HG03175 (cell line): ENCODE data around the gene SUPV3L1.

Experiments
- ATAC-seq: cut with Tn5 transposase; IDR thresholded peaks from one replicate; pipeline ENCODE4 v1.9.1; 2021; ENCODE audit warnings: mild to moderate bottlenecking, moderate library complexity; ENCODE audit not compliant: unreplicated experiment

The SUPV3L1 gene

DNA sequence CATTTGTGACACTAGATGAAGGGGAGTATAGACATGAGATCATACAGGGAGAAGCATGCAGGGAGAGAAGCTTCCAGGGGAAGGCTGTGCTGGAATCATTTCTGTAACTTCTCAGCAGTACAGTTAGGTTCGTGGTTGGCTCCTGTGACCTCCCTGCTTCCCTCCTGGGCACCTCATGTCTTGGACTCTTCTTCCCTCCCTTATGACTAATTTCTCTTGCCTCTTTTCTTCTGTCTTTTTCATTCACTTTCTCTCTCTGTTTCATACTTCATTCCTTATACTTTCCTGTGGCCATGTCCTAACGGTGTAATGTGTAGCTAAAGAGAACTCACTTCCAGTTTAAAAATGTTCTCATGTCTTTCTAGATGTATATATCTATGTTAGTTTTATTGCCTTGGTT is 21.0 kb downstream of the SUPV3L1 start:
- ATAC-seq = no peak

DNA sequence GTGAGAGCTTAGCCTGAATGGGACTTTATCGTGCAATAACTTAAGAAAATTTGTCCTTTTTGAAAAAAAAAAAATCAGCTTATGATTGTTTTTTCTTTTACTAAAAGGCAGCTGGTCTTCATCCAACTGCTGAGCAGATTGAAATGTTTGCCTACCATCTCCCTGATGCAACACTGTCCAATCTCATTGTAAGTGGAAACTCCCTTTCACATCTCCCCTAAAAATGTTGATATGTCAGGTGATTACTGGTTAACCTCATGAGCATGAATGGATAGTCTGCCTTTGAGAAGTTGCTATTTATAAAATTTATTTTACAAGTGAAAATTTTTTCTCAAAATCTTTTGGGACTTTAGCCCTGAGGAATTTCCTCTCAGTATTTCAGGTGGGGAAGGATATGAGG is 22.3 kb downstream of the SUPV3L1 start:
- ATAC-seq = no peak

GRCh38 chr10:69208761-69209160 is 28.7 kb downstream of the SUPV3L1 start:
- no peak for ATAC-seq

GRCh38 chr10:69209787-69210484 is 29.9 kb downstream of the SUPV3L1 start:
- no peak for ATAC-seq

DNA sequence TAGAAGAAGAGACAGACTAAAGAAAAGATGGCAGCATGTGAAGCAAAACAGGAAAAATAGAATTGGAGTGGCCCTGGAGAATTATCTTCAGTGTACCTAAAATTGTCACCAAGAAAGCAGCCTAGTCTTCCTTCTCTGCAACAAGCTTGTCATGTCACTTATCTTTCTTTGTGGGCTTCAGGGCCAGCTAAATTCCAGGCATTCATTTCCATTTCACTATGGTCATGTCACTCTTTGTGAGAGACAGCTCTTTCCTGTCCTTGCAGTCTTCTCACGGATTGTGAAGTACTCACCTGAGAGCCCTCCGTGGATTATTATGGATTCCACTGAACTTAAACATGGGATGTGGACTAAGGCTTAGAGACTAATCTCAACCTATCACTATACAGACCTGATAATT is 31.1 kb downstream of the SUPV3L1 start:
- ATAC-seq = no peak

DNA sequence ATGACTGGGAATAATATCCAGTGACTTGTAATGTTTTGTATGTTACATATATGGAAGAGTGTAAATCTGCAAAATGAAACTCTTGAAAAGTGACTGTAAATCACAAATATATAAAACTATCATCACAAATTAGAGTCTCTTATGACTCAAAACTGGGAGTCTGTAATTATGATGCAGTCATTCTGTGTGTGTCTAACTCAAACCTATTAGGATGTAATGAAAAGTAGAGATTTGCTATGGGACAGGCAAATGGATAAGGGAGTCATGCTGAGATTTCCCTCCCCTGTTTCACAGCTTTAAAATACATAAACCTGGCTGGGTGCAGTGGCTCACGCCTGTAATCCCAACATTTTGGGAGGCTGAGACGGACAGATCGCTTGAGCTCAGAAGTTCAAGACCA is 31.5 kb downstream of the SUPV3L1 start:
- no peak for ATAC-seq

GRCh38 chr10:69213591-69214311 is 33.7 kb downstream of the SUPV3L1 start:
- ATAC-seq = no peak

DNA sequence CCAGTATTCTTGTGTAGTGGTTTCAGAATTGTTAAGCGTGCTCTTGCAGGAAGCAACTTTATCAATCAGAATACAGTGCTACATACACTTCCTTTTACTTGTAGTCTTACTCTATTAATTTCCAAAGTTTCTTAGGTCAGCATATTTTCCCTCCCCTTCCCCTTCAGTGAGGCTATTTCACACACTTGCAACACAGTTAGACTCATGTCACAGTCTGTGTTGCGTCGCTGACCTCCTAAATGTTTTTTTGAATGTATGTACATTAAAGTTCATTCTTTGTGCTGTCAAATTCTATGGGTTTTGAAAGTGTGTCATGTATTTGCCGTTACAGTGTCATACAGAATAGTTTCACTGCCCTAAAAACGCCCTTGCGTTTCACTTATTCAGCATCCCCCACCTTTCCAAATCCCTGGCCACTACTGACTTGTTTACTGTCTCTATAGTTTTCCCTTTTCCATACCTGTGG is 34.7 kb downstream of the SUPV3L1 start:
- no peak for ATAC-seq

DNA sequence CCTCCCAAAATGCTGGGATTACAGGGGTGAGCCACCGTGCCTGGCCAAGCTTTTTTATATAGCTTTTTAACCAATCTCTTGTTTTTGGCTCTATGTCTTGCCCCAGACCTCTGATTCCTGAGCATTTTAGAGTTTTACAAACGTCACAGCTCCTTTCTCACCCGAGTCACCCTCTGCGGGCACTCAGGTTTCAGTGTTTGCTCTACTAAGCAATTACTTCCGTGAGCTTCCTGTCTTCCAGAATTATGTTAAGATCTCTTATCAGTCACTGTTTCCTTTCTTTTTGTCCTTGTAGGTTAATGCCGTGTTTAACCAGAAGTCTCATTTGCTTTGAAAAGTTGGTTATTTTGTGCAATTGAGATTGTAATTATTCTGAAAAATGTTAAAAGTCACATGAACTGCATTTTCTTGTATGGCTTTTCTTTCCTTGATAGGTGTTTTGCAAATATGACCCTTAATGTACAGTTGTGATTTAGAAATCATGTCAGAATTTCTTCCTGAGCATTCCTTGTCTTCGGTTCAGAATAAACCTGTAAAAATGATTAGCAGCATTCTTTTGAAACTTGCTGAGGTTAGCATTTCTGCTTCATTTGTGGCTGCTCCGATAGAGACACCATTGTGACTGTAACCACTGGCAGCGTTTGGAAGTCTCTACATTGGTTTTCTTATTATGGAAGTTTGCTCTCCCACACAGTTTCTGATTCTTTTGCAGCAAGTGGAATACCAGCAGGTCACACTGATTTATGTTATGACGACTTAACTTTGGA is 35.6 kb downstream of the SUPV3L1 start:
- no peak for ATAC-seq

DNA sequence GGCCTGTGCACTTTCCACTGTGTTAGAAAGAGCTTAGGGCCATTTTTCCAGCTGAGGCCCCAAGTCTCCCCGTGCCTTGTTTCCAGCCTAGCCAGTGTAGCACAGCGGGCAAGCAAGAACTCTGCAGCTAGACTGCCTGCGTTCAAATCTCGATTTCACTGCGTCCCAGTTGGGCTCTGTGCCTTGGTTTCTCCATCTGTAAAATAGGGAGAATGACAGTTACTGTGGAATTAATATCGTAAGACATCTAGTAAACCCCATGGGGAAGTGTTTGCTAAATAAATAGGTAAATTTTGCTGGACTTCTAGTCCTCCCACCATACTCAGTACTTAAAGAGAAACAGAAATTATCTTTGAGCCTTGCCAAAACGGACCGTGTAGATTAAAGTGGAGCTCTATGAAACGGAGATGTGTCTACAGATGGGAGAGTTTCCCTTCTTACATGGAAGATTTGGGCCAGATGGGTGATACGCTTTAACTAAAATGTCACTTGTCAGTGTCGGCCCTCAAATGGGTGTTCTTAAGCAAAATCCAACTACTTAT is 36.6 kb downstream of the SUPV3L1 start:
- no peak for ATAC-seq

GRCh38 chr10:69217119-69217754 is 37.2 kb downstream of the SUPV3L1 start:
- ATAC-seq = no peak

GRCh38 chr10:69218831-69219230 is 38.8 kb downstream of the SUPV3L1 start:
- no peak for ATAC-seq

- ATAC-seq = no peak
Observed at GRCh38 chr10:69220041-69220451, 40.0 kb downstream of the SUPV3L1 start, which contains the start of gene HKDC1. HKDC1 (plus strand) TSS chr10:69220332; CDS start chr10:69220436, 104 bp downstream.

DNA sequence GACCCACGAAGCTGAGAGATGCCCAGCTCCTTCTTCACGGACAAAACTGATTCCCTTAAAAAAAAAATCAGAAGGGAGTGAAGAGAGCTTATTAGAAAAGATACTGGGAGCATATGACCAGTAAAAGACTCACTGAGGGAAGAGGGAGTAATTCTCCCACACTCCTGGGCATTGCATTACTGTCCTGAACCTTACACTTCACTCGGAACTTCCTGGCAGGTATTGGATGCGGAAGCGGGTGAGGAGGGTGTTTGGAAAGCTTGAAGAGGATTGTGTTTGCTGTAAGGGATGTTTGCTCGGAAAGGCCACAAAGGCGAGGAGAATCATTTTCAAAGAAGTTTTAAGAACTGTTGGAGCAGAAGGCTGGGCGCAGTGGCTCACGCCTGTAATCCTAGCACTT is 40.5 kb downstream of the SUPV3L1 start:
- no peak for ATAC-seq

- ATAC-seq = peak; percentile 96
Observed at GRCh38 chr10:69222157-69223027, 42.4 kb downstream of the SUPV3L1 start.

DNA sequence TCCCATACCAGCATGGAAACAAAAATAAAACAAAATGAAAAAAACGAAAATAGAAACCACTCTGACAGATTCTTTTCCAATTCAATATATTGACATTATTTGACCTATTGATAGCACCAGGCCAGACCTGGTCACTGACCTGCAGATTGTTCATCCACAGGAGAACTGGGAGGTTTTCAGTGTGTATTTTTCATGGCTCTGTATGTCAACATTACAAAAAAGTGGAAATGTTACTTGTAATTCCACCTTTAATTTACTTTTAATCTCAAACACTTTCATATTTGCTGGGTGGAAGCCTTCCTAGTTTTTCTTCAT is 43.0 kb downstream of the SUPV3L1 start:
- ATAC-seq = peak; percentile 21

- ATAC-seq = no peak
Observed at GRCh38 chr10:69224862-69225657, 45.0 kb downstream of the SUPV3L1 start.

GRCh38 chr10:69225681-69226080 is 45.6 kb downstream of the SUPV3L1 start:
- no peak for ATAC-seq

DNA sequence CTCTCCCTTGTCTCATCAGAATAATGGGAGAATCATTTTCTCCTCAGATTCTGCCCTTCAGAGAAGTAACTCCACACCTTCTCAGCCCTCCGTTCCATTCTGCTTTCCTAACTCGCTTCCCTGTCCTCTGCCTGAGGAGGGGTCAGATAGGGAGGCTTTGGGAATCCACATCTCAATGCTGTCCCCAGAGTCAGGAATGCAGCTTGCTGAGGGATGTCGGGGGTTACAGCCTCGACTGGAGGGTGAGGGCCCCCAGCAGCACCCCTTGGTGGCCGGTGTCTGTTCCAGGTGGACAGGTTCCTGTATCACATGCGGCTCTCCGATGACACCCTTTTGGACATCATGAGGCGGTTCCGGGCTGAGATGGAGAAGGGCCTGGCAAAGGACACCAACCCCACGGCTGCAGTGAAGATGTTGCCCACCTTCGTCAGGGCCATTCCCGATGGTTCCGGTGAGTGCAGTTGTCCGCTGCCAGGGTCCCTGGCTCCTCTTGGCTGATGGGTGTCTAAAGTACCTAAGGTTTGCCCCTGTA is 47.0 kb downstream of the SUPV3L1 start:
- no peak for ATAC-seq
